ENCODE data around the gene NINL. TPM values are rescaled to one million over a fixed set of nuclear protein-coding genes. Genes with fewer than 3 reads are reported as not detected.

The NINL gene
- polyA plus RNA-seq, 1 donor (not counting 4 experiments of a cell fraction or from before 2014, with no cell fraction given) = 0.79 TPM

- Histone ChIP-seq H3K4me3 (ENCODE audit: control insufficient read depth in 2 of 3, extremely low read depth in 1 of 3, insufficient read depth in 2 of 3, low read depth in 1 of 3, low read length in 3 of 3) (no peak overlapping the region), H3K27me3 (ENCODE audit: control insufficient read depth, extremely low read depth, insufficient read depth, low read length) (peaks cover 24% of the 10 kb centered on the region), H3K27ac (ENCODE audit: control insufficient read depth, insufficient read depth, low read length) (no peak overlapping the region), H2AFZ (ENCODE audit: control insufficient read depth, low read length) (no peak overlapping the region), H3K4me1 (ENCODE audit: control insufficient read depth, extremely low read depth, insufficient read depth, low read length) (peaks cover 13% of the 10 kb centered on the region), H3K79me2 (ENCODE audit: control insufficient read depth, insufficient read depth, low read length) (no peaks in the 10 kb centered on the region), H3K9me1 (ENCODE audit: control insufficient read depth, extremely low read depth, insufficient read depth, low read length) (no peaks in the 10 kb centered on the region), H4K20me1 (ENCODE audit: control insufficient read depth, extremely low read depth, insufficient read depth, low read length) (no peaks in the 10 kb centered on the region), H3K9me3 (ENCODE audit: control insufficient read depth, low read depth, low read length) (no peaks in the 10 kb centered on the region), H3K36me3 (ENCODE audit: control insufficient read depth in 2 of 2, extremely low read depth in 1 of 2, insufficient read depth in 2 of 2, low read length in 2 of 2) (no peaks in the 10 kb centered on the region), H3K9ac (ENCODE audit: control insufficient read depth, extremely low read depth, insufficient read depth, low read length) (no peak overlapping the region), H3K4me2 (ENCODE audit: control insufficient read depth, extremely low read depth, insufficient read depth, low read depth, low read length) (no peak overlapping the region)
- DNase-seq (ENCODE audit: low read depth, low spot score) (no peak), FAIRE-seq (no peak)
- TF ChIP-seq EZH2 (IDR thresholded peaks at IDR 0.05; ENCODE audit: low read length) = no peak
- TF ChIP-seq, protein P1, sequence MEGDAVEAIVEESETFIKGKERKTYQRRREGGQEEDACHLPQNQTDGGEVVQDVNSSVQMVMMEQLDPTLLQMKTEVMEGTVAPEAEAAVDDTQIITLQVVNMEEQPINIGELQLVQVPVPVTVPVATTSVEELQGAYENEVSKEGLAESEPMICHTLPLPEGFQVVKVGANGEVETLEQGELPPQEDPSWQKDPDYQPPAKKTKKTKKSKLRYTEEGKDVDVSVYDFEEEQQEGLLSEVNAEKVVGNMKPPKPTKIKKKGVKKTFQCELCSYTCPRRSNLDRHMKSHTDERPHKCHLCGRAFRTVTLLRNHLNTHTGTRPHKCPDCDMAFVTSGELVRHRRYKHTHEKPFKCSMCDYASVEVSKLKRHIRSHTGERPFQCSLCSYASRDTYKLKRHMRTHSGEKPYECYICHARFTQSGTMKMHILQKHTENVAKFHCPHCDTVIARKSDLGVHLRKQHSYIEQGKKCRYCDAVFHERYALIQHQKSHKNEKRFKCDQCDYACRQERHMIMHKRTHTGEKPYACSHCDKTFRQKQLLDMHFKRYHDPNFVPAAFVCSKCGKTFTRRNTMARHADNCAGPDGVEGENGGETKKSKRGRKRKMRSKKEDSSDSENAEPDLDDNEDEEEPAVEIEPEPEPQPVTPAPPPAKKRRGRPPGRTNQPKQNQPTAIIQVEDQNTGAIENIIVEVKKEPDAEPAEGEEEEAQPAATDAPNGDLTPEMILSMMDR (optimal IDR thresholded peaks at IDR 0.05 in 1 of 3, IDR thresholded peaks at IDR 0.05 in 1 of 3, conservative IDR thresholded peaks at IDR 0.05 in 1 of 3; ENCODE audit: extremely low read depth in 1 of 3, insufficient read depth in 2 of 3, low read length in 3 of 3) = no peak
- dilution Hi-C loops (cut with MboI; ENCODE audit: extremely low pct_ligation_motif_present, low sequenced_read_pairs) = no loop called here
Observed at GRCh38 chr20:25500880-25501351, 84.4 kb downstream of the NINL start.

- FAIRE-seq (no peak), DNase-seq (ENCODE audit: low read depth, low spot score) (no peak)
- TF ChIP-seq, protein P1 (optimal IDR thresholded peaks at IDR 0.05 in 1 of 3, IDR thresholded peaks at IDR 0.05 in 1 of 3, conservative IDR thresholded peaks at IDR 0.05 in 1 of 3; ENCODE audit: extremely low read depth in 1 of 3, insufficient read depth in 2 of 3, low read length in 3 of 3) = no peak
- TF ChIP-seq EZH2 (IDR thresholded peaks at IDR 0.05; ENCODE audit: low read length) = no peak
- dilution Hi-C loops (cut with MboI; ENCODE audit: extremely low pct_ligation_motif_present, low sequenced_read_pairs) = no loop called here
- Histone ChIP-seq H3K4me1 (ENCODE audit: control insufficient read depth, extremely low read depth, insufficient read depth, low read length) (peaks cover 13% of the 10 kb centered on the region), H3K9me3 (ENCODE audit: control insufficient read depth, low read depth, low read length) (no peaks in the 10 kb centered on the region), H3K4me3 (ENCODE audit: control insufficient read depth in 2 of 3, extremely low read depth in 1 of 3, insufficient read depth in 2 of 3, low read depth in 1 of 3, low read length in 3 of 3) (no peak overlapping the region), H3K27me3 (ENCODE audit: control insufficient read depth, extremely low read depth, insufficient read depth, low read length) (peaks cover 24% of the 10 kb centered on the region), H3K79me2 (ENCODE audit: control insufficient read depth, insufficient read depth, low read length) (no peaks in the 10 kb centered on the region), H2AFZ (ENCODE audit: control insufficient read depth, low read length) (no peak overlapping the region), H3K9ac (ENCODE audit: control insufficient read depth, extremely low read depth, insufficient read depth, low read length) (no peak overlapping the region), H3K4me2 (ENCODE audit: control insufficient read depth, extremely low read depth, insufficient read depth, low read depth, low read length) (no peak overlapping the region), H3K27ac (ENCODE audit: control insufficient read depth, insufficient read depth, low read length) (no peak overlapping the region), H4K20me1 (ENCODE audit: control insufficient read depth, extremely low read depth, insufficient read depth, low read length) (no peaks in the 10 kb centered on the region), H3K36me3 (ENCODE audit: control insufficient read depth in 2 of 2, extremely low read depth in 1 of 2, insufficient read depth in 2 of 2, low read length in 2 of 2) (no peaks in the 10 kb centered on the region), H3K9me1 (ENCODE audit: control insufficient read depth, extremely low read depth, insufficient read depth, low read length) (no peaks in the 10 kb centered on the region)
Observed at GRCh38 chr20:25499855-25500434, 85.4 kb downstream of the NINL start.
